HEK293T (cell line): Measurements from ENCODE around the gene PGM1.
"Not testable (repeated sequence)": the region's sequence is repeated elsewhere in the genome, so short reads cannot be mapped to it uniquely, and the experiment has no call there.

Source experiments
- BHLHE40 ChIP-seq: fragments of 450-650 bp; IDR thresholded peaks from 2 replicates; pipeline ENCODE4 v1.6.1; 2016; ENCODE audit warnings: mild to moderate bottlenecking, moderate library complexity, borderline replicate concordance
- ELF4 ChIP-seq: fragments of 450-650 bp; IDR thresholded peaks from 2 replicates; pipeline ENCODE4 v1.6.1; 2017; ENCODE audit warnings: antibody characterized with exemption
- FOXA1 ChIP-seq: fragments of 450-650 bp; IDR thresholded peaks from 2 replicates; pipeline ENCODE4 v1.6.1; 2016; ENCODE audit warnings: mild to moderate bottlenecking
- FOXK2 ChIP-seq: fragments of 450-650 bp; IDR thresholded peaks from 2 replicates; pipeline ENCODE4 v1.6.1; 2016; ENCODE audit warnings: mild to moderate bottlenecking
- FOXM1 ChIP-seq: fragments of 450-650 bp; IDR thresholded peaks from 2 replicates; pipeline ENCODE4 v1.6.1; 2017; ENCODE audit warnings: mild to moderate bottlenecking, borderline replicate concordance
- HDGF ChIP-seq: fragments of 450-650 bp; IDR thresholded peaks from 2 replicates; pipeline ENCODE4 v1.6.1; 2017; ENCODE audit warnings: antibody characterized with exemption, borderline replicate concordance
- L3MBTL2 ChIP-seq: fragments of 450-650 bp; conservative IDR thresholded peaks from 2 replicates; pipeline ENCODE4 v1.6.1; 2016; ENCODE audit warnings: mild to moderate bottlenecking
- LEF1 ChIP-seq: fragments of 450-650 bp; IDR thresholded peaks from 2 replicates; pipeline ENCODE4 v1.6.1; 2017; ENCODE audit warnings: mild to moderate bottlenecking, borderline replicate concordance
- NFRKB ChIP-seq: fragments of 450-650 bp; IDR thresholded peaks from 2 replicates; pipeline ENCODE4 v1.6.1; 2016; ENCODE audit warnings: mild to moderate bottlenecking, moderate library complexity
- PKNOX1 ChIP-seq: fragments of 450-650 bp; IDR thresholded peaks from 2 replicates; pipeline ENCODE4 v1.6.1; 2016
- SP1 ChIP-seq: fragments of 450-650 bp; IDR thresholded peaks from 2 replicates; pipeline ENCODE4 v1.6.1; 2017
- SUZ12 ChIP-seq: fragments of 450-650 bp; IDR thresholded peaks from 2 replicates; pipeline ENCODE4 v1.6.1; 2016; ENCODE audit warnings: mild to moderate bottlenecking
- TARDBP ChIP-seq: fragments of 450-650 bp; IDR thresholded peaks from 2 replicates; pipeline ENCODE4 v1.6.1; 2016
- ZNF384 ChIP-seq: fragments of 450-650 bp; IDR thresholded peaks from 2 replicates; pipeline ENCODE4 v1.6.1; 2016

- not testable (repeated sequence) for TF ChIP-seq FOXM1, ELF4, BHLHE40, TARDBP, SUZ12, SP1, ZNF384, FOXA1, PKNOX1, NFRKB, LEF1, HDGF, L3MBTL2, FOXK2
These were observed 20.5 kb upstream of the PGM1 start for GRCh38 chr1:63572686-63573085.
